ENCODE results near the gene ODC1. TPM values are rescaled to one million over a fixed set of nuclear protein-coding genes. Genes with fewer than 3 reads are reported as not detected.

The ODC1 gene
- total and polyA plus RNA-seq, 5 donors: 17.3 to 47.9 (median 39.5) TPM

DNA sequence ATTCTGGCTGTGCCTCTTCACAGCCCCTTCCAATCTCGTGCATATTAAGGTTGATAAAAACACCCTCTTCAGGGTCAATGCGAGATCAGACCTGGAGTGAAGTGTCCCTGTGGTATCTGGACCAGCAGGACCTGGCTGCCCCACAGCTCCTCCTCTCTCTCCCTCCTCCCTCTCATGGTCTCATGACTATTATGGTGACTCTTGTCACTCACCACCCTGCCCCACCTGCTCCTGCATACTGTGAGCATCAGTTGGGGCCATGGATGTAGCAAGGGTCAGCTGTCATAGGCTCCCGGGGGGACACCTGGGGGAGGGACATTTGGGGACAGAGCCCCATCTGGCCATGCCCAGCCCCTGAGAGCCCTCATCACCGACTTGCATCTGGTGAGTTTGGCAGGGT, 50.2 kb downstream of the ODC1 start:
- H3K27ac ChIP-seq (ENCODE audit: low read length): no peak overlapping the region
- no peaks in the 10 kb centered on the region for H3K4me1 ChIP-seq (ENCODE audit: control insufficient read depth, insufficient read depth, low read length)
- ATAC-seq (no peak), DNase-seq (peak in 1 of 3 donors; percentile 23)
- H3K9me3 ChIP-seq (ENCODE audit: control insufficient read depth, low read length): no peaks in the 10 kb centered on the region
- no peak overlapping the region for H3K4me3 ChIP-seq (ENCODE audit: low read length)
- WGBS: 61% methylated on average over 4 of the region's 4 CpGs
- intact Hi-C loops (cut with DNase I): no loop called here
- no peaks in the 10 kb centered on the region for H3K27me3 ChIP-seq (ENCODE audit: control insufficient read depth, insufficient read depth)

- Histone ChIP-seq H3K27ac (ENCODE audit: low read length) (no peak overlapping the region), H3K4me1 (ENCODE audit: control insufficient read depth, insufficient read depth, low read length) (no peaks in the 10 kb centered on the region), H3K27me3 (ENCODE audit: control insufficient read depth, insufficient read depth) (no peaks in the 10 kb centered on the region), H3K9me3 (ENCODE audit: control insufficient read depth, low read length) (no peaks in the 10 kb centered on the region), H3K4me3 (ENCODE audit: low read length) (no peak overlapping the region)
- peak in 1 of 3 donors; percentile 33 for DNase-seq
- 80% methylated on average over 16 of the region's 16 CpGs for WGBS
- ATAC-seq: no peak
- intact Hi-C loops (cut with DNase I): no loop called here
These were observed 50.7 kb downstream of the ODC1 start for GRCh38 chr2:10397297-10397875.

DNA sequence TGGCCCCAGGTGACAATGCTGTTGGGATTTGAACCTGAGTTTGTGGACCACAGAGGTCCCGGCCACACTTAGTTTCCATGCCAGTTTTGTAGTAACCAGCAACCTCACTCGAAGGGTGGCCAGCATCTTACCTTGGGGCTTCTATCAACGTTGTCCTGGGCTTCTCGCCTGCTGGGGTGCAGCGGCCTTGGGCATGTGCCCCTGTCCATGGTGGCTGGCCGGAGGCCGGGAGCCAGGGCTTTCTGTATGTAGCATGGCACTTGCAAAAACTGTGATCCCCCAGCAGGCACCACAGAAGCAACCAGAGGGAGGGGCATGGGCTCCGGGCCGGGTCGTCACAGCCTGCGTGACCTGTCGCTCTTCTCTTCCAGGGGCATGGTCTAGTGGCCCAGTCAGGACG, 51.7 kb downstream of the ODC1 start:
- Histone ChIP-seq H3K27ac (ENCODE audit: low read length) (no peak overlapping the region), H3K27me3 (ENCODE audit: control insufficient read depth, insufficient read depth) (no peaks in the 10 kb centered on the region), H3K4me1 (ENCODE audit: control insufficient read depth, insufficient read depth, low read length) (no peaks in the 10 kb centered on the region), H3K9me3 (ENCODE audit: control insufficient read depth, low read length) (no peaks in the 10 kb centered on the region), H3K4me3 (ENCODE audit: low read length) (no peak overlapping the region)
- 89% methylated on average over 13 of the region's 13 CpGs for WGBS
- DNase-seq (peak in 1 of 3 donors; percentile 50), ATAC-seq (no peak)
- intact Hi-C loops (cut with DNase I): no loop called here

- no peaks in the 10 kb centered on the region for H3K4me1 ChIP-seq (ENCODE audit: control insufficient read depth, insufficient read depth, low read length)
- 86% methylated on average over 14 of the region's 14 CpGs for WGBS
- no peaks in the 10 kb centered on the region for H3K27me3 ChIP-seq (ENCODE audit: control insufficient read depth, insufficient read depth)
- DNase-seq: peak in 1 of 3 donors; percentile 40
- no peaks in the 10 kb centered on the region for H3K9me3 ChIP-seq (ENCODE audit: control insufficient read depth, low read length)
- no peak overlapping the region for H3K4me3 ChIP-seq (ENCODE audit: low read length)
- intact Hi-C loops (cut with DNase I): no loop called here
- H3K27ac ChIP-seq (ENCODE audit: low read length): no peak overlapping the region
- no peak for ATAC-seq
These were observed 52.2 kb downstream of the ODC1 start for GRCh38 chr2:10395893-10396292.

DNA sequence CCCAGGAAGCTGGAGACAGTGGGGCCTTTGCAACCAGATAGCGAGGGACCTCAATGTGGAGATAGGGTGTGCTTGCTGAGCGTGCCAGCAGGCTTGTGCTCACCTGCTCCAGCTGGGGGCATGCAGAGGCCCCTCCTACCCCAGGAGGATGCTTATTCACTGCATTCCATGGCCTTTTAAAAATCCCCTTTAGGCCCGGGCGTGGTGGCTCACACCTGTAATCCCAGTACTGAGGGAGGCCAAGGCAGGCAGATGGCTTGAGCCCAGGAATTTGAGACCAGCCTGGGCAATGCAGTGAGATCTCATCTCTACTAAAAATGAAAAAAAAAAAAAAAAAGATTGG, 54.5 kb downstream of the ODC1 start:
- intact Hi-C loops (cut with DNase I): no loop called here
- Histone ChIP-seq H3K27ac (ENCODE audit: low read length) (no peak overlapping the region), H3K27me3 (ENCODE audit: control insufficient read depth, insufficient read depth) (no peaks in the 10 kb centered on the region), H3K4me1 (ENCODE audit: control insufficient read depth, insufficient read depth, low read length) (peaks cover 7% of the 10 kb centered on the region), H3K9me3 (ENCODE audit: control insufficient read depth, low read length) (no peaks in the 10 kb centered on the region), H3K4me3 (ENCODE audit: low read length) (no peak overlapping the region)
- WGBS: 95% methylated on average over 4 of the region's 4 CpGs
- peak in 1 of 3 donors; percentile 6 for DNase-seq
- ATAC-seq: no peak

- peaks cover 7% of the 10 kb centered on the region for H3K4me1 ChIP-seq (ENCODE audit: control insufficient read depth, insufficient read depth, low read length)
- no peak for ATAC-seq
These were observed 55.0 kb downstream of the ODC1 start for GRCh38 chr2:10392951-10393639.

DNA sequence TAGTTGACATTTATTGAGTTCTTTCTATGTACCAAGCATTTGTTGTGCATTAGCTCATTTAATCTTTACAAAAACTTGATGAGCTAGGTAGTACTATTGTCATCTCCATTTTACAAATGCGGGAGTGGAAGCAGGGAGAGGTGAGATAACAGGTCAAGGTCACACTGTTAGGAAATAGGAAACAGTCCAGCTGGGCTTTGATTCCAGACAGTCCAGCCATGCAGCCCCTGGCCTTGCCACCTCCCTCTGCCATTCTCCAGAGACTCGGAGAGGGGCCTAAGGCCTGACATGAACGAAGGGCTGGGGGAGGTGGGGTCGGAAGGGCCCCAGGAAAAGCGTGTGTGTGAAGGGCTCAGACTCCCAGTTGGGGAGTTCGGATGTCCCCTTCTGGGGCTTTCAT, 55.6 kb downstream of the ODC1 start:
- intact Hi-C loops (cut with DNase I): no loop called here
- Histone ChIP-seq H3K4me1 (ENCODE audit: control insufficient read depth, insufficient read depth, low read length) (peaks cover 7% of the 10 kb centered on the region), H3K27ac (ENCODE audit: low read length) (no peak overlapping the region), H3K9me3 (ENCODE audit: control insufficient read depth, low read length) (no peaks in the 10 kb centered on the region), H3K4me3 (ENCODE audit: low read length) (no peak overlapping the region), H3K27me3 (ENCODE audit: control insufficient read depth, insufficient read depth) (no peaks in the 10 kb centered on the region)
- 71% methylated on average over 6 of the region's 6 CpGs for WGBS
- no peak for ATAC-seq
- peak in 1 of 3 donors; percentile 35 for DNase-seq

More at GRCh38 chr2:10392951-10393639, 55.0 kb downstream of the ODC1 start:
- Histone ChIP-seq H3K27me3 (ENCODE audit: control insufficient read depth, insufficient read depth) (no peaks in the 10 kb centered on the region), H3K4me3 (ENCODE audit: low read length) (no peak overlapping the region), H3K9me3 (ENCODE audit: control insufficient read depth, low read length) (no peaks in the 10 kb centered on the region), H3K27ac (ENCODE audit: low read length) (no peak overlapping the region)
- peak in 1 of 3 donors; percentile 4 for DNase-seq
- intact Hi-C loops (cut with DNase I): no loop called here
- 69% methylated on average over 9 of the region's 9 CpGs for WGBS

DNA sequence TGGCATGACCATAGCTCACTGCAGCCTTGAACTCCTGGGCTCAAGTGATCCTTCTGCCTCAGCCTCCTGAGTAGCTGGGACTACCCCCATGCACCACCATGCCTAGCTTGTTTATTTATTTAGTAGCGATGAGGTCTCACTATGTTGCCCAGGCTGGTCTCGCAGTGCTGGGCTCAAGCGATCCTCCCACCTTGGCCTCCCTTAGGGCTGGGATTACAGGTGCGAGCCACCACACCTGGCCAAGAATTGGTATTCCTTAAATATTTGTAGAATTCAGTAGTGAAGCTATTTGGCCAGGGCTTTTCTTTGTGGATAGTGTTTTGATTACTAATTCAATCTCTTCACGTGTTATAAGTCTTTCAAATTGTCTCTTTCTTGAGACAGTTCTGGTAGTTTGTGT, 56.0 kb downstream of the ODC1 start:
- intact Hi-C loops (cut with DNase I): no loop called here
- ATAC-seq (no peak), DNase-seq (peak in 1 of 3 donors; percentile 6)
- peaks cover 10% of the 10 kb centered on the region for H3K4me1 ChIP-seq (ENCODE audit: control insufficient read depth, insufficient read depth, low read length)
- no peak overlapping the region for H3K4me3 ChIP-seq (ENCODE audit: low read length)
- H3K9me3 ChIP-seq (ENCODE audit: control insufficient read depth, low read length): no peaks in the 10 kb centered on the region
- no peak overlapping the region for H3K27ac ChIP-seq (ENCODE audit: low read length)
- WGBS: 95% methylated on average over 5 of the region's 5 CpGs
- H3K27me3 ChIP-seq (ENCODE audit: control insufficient read depth, insufficient read depth): no peaks in the 10 kb centered on the region

GRCh38 chr2:10390369-10390801, 57.7 kb downstream of the ODC1 start:
- no peak overlapping the region for H3K27ac ChIP-seq (ENCODE audit: low read length)
- no peaks in the 10 kb centered on the region for H3K9me3 ChIP-seq (ENCODE audit: control insufficient read depth, low read length)
- no peak overlapping the region for H3K4me3 ChIP-seq (ENCODE audit: low read length)
- peaks cover 12% of the 10 kb centered on the region for H3K4me1 ChIP-seq (ENCODE audit: control insufficient read depth, insufficient read depth, low read length)
- 70% methylated on average over 6 of the region's 6 CpGs for WGBS
- ATAC-seq: no peak
- DNase-seq: peak in 2 of 3 donors; percentile 40 to 52
- H3K27me3 ChIP-seq (ENCODE audit: control insufficient read depth, insufficient read depth): no peaks in the 10 kb centered on the region
- intact Hi-C loops (cut with DNase I): no loop called here

Data from right cardiac atrium (tissue), 5 donors.